Suprapubic skin (tissue), 4 donors: ENCODE data around the gene ZNF652. TPM values are rescaled to one million over a fixed set of nuclear protein-coding genes. Genes with fewer than 3 reads are reported as not detected.

Experiments used
- DNase-seq, 2 donors: peaks; one replicate each; pipeline ENCODE4 v3.0.0-alpha.2; 2019; ENCODE audit warnings: low spot score in 2 of 2
- H3K27ac ChIP-seq: fragments of 200-600 bp; sonication (generic); one replicate; pipeline ENCODE4 v1.5.1; 2019
- H3K27me3 ChIP-seq: fragments of 200-600 bp; sonication (generic); one replicate; pipeline ENCODE4 v1.5.1; 2019
- H3K36me3 ChIP-seq: fragments of 200-600 bp; sonication (generic); one replicate; pipeline ENCODE4 v1.5.1; 2019
- H3K4me1 ChIP-seq: fragments of 200-600 bp; sonication (generic); one replicate; pipeline ENCODE4 v1.5.1; 2019
- H3K4me3 ChIP-seq: fragments of 200-600 bp; sonication (generic); one replicate; pipeline ENCODE4 v1.5.1; 2019; ENCODE audit warnings: mild to moderate bottlenecking
- H3K9me3 ChIP-seq: fragments of 200-600 bp; sonication (generic); one replicate; pipeline ENCODE4 v1.5.1; 2019
- CTCF ChIP-seq, 2 donors: fragments of 200-600 bp in 1 of 2; fragments of 450-650 bp in 1 of 2; sonication (generic) in 1 of 2; IDR thresholded peaks; one replicate each; pipeline ENCODE4 v1.5.1; 2016 to 2019; ENCODE audit warnings: antibody characterized with exemption in 2 of 2, mild to moderate bottlenecking in 1 of 2, moderate library complexity in 1 of 2
- EP300 ChIP-seq: sonication (generic); formaldehyde crosslinking; IDR thresholded peaks from one replicate; pipeline ENCODE4 v1.6.1; 2017; ENCODE audit warnings: antibody characterized with exemption
- POLR2A ChIP-seq, 2 donors: fragments of 450-650 bp; IDR thresholded peaks; one replicate each; pipeline ENCODE4 v1.6.1; 2017; ENCODE audit warnings: antibody characterized with exemption in 2 of 2, mild to moderate bottlenecking in 2 of 2, moderate library complexity in 2 of 2
- POLR2AphosphoS5 ChIP-seq, 3 donors: sonication (generic); formaldehyde crosslinking; IDR thresholded peaks; one replicate each; pipeline ENCODE4 v1.6.1; 2017; ENCODE audit warnings: antibody characterized with exemption in 3 of 3
- WGBS: methylation state at CpG from one replicate; pipeline ENCODE4 v1.1.5; 2018; 5-methylcytosine and 5-hydroxymethylcytosine counted together
- total RNA-seq, 4 donors: library from RNA; depleted of rRNA; stranded (reverse); fragments of >200 nt; gene quantifications; one replicate each; pipeline ENCODE4 v1.1.0, GENCODE V29; 2016

ZNF652 gene
- total RNA-seq, 4 donors from 2014 or later, result 76.6 to 148 (median 83.2) TPM

GRCh38 chr17:49388692-49389513 is 26.9 kb upstream of the ZNF652 start:
- no peak for DNase-seq
- H3K27me3 ChIP-seq, result no peaks in the 10 kb centered on the region
- TF ChIP-seq CTCF (IDR thresholded peaks at IDR 0.05) (no peak), POLR2A (IDR thresholded peaks at IDR 0.05) (no peak), EP300 (no peak), POLR2AphosphoS5 (IDR thresholded peaks at IDR 0.05) (no peak)
- H3K4me3 ChIP-seq, result no peak overlapping the region
- H3K36me3 ChIP-seq, result no peaks in the 10 kb centered on the region
- no peaks in the 10 kb centered on the region for H3K9me3 ChIP-seq
- H3K27ac ChIP-seq, result peak overlapping the region; percentile 85
- peaks cover 44% of the 10 kb centered on the region for H3K4me1 ChIP-seq
- 94% methylated on average over 8 of the region's 8 CpGs for WGBS

- Histone ChIP-seq H3K9me3 (no peaks in the 10 kb centered on the region), H3K4me3 (no peak overlapping the region), H3K27me3 (no peaks in the 10 kb centered on the region), H3K4me1 (peaks cover 39% of the 10 kb centered on the region), H3K36me3 (no peaks in the 10 kb centered on the region), H3K27ac (no peak overlapping the region)
- no peak for TF ChIP-seq EP300
- no peak for TF ChIP-seq CTCF (IDR thresholded peaks at IDR 0.05)
- no peak for TF ChIP-seq POLR2A (IDR thresholded peaks at IDR 0.05)
- no peak for TF ChIP-seq POLR2AphosphoS5 (IDR thresholded peaks at IDR 0.05)
- DNase-seq, result no peak
- 76% methylated on average over 6 of the region's 6 CpGs for WGBS
Observed at GRCh38 chr17:49388290-49388640, 26.2 kb upstream of the ZNF652 start.

- no peak for DNase-seq
- Histone ChIP-seq H3K4me1 (peaks cover 39% of the 10 kb centered on the region), H3K4me3 (no peak overlapping the region), H3K36me3 (no peaks in the 10 kb centered on the region), H3K27me3 (no peaks in the 10 kb centered on the region), H3K9me3 (no peaks in the 10 kb centered on the region), H3K27ac (no peak overlapping the region)
- TF ChIP-seq POLR2A (IDR thresholded peaks at IDR 0.05) (no peak), POLR2AphosphoS5 (IDR thresholded peaks at IDR 0.05) (no peak), CTCF (IDR thresholded peaks at IDR 0.05) (no peak), EP300 (no peak)
- 86% methylated on average over 11 of the region's 11 CpGs for WGBS
Observed at GRCh38 chr17:49387498-49388289, 25.6 kb upstream of the ZNF652 start.

- TF ChIP-seq POLR2A (IDR thresholded peaks at IDR 0.05), result no peak
- TF ChIP-seq EP300, result no peak
- TF ChIP-seq POLR2AphosphoS5 (IDR thresholded peaks at IDR 0.05), result no peak
- TF ChIP-seq CTCF (IDR thresholded peaks at IDR 0.05), result no peak
Observed at GRCh38 chr17:49386373-49386772, 24.3 kb upstream of the ZNF652 start.

GRCh38 chr17:49384951-49385350 is 22.9 kb upstream of the ZNF652 start:
- no peaks in the 10 kb centered on the region for H3K27me3 ChIP-seq
- WGBS, result 85% methylated on average over 4 of the region's 4 CpGs
- no peak overlapping the region for H3K27ac ChIP-seq
- no peaks in the 10 kb centered on the region for H3K9me3 ChIP-seq
- no peak for DNase-seq
- no peak for TF ChIP-seq CTCF (IDR thresholded peaks at IDR 0.05)
- no peak for TF ChIP-seq EP300
- TF ChIP-seq POLR2A (IDR thresholded peaks at IDR 0.05), result no peak
- TF ChIP-seq POLR2AphosphoS5 (IDR thresholded peaks at IDR 0.05), result no peak
- H3K4me3 ChIP-seq, result no peak overlapping the region
- peaks cover 31% of the 10 kb centered on the region for H3K4me1 ChIP-seq
- H3K36me3 ChIP-seq, result no peaks in the 10 kb centered on the region

More at GRCh38 chr17:49386373-49386772, 24.3 kb upstream of the ZNF652 start:
- Histone ChIP-seq H3K4me1 (peaks cover 42% of the 10 kb centered on the region), H3K9me3 (no peaks in the 10 kb centered on the region), H3K27me3 (no peaks in the 10 kb centered on the region), H3K27ac (no peak overlapping the region), H3K4me3 (no peak overlapping the region), H3K36me3 (no peaks in the 10 kb centered on the region)
- 87% methylated on average over 10 of the region's 10 CpGs for WGBS
- DNase-seq, result no peak
